Measurements from ENCODE around the gene PRSS16. TPM values are rescaled to one million over a fixed set of nuclear protein-coding genes. Genes with fewer than 3 reads are reported as not detected.

The PRSS16 gene
- total and polyA plus RNA-seq, 9 of the 15 experiments (the other 6 are each of a cell fraction or from before 2014, with no cell fraction given): 4.5 to 21.3 (median 12.1) TPM

DNA sequence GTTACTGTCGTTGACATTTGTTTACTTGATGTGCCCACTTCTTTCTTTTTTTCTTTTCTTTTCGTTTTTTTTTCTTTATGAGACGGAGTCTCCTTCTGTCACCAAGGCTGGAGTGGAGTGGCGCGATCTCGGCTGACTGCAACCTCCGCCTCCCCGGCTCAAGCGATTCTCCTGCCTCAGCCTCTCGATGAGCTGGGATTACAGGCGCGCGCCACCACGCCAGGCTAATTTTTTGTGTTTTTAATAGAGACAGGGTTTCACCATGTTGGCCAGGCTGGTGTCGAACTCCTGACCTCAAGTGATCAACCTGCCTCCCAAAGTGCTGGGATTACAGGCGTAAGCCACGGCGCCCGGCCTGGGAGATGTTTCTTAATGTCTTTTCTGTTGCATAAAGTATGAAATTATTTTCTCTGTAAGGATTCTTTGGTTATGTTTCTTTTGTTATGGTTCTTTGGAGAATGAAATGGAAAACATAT, 33.3 kb upstream of the PRSS16 start (continued):
- TF ChIP-seq CREB1 (IDR thresholded peaks at IDR 0.05) (no peak), CREB1 (CRISPR knock-in tag; IDR thresholded peaks at IDR 0.05) (0 out of 2 replicates have a peak, but pooled peaks have one; percentile 6), ZNF75A (CRISPR knock-in tag; IDR thresholded peaks at IDR 0.05) (no peak), KLF1 (tag; IDR thresholded peaks at IDR 0.05) (no peak), SMARCA5 (IDR thresholded peaks at IDR 0.05) (peak; percentile 94), HEY1 (CRISPR knock-in tag; IDR thresholded peaks at IDR 0.05; ENCODE audit: borderline replicate concordance) (no peak), EZH2 (IDR thresholded peaks at IDR 0.05; ENCODE audit: borderline replicate concordance, low read depth, low read length) (no peak), RBBP5 (IDR thresholded peaks at IDR 0.05; ENCODE audit: borderline replicate concordance, insufficient read depth, low read length, poor library complexity, severe bottlenecking) (peak; percentile 60), HCFC1 (IDR thresholded peaks at IDR 0.05; ENCODE audit: low read depth, low read length) (no peak), MED1 (CRISPR knock-in tag; IDR thresholded peaks at IDR 0.05; ENCODE audit: borderline replicate concordance) (no peak), SMAD2 (IDR thresholded peaks at IDR 0.05; ENCODE audit: low read depth, low read length) (no peak), HDAC3 (IDR thresholded peaks at IDR 0.05; ENCODE audit: borderline replicate concordance, partially characterized antibody) (no peak), RHOXF2B (CRISPR knock-in tag; conservative IDR thresholded peaks at IDR 0.05) (no peak), DDX20 (tag; IDR thresholded peaks at IDR 0.05; ENCODE audit: low read depth) (no peak), CBX5 (IDR thresholded peaks at IDR 0.05; ENCODE audit: borderline replicate concordance, low read depth) (no peak), TBP (optimal IDR thresholded peaks at IDR 0.05; ENCODE audit: low read depth, low read length) (no peak), ZSCAN32 (CRISPR knock-in tag; IDR thresholded peaks at IDR 0.05) (no peak), RUNX1 (IDR thresholded peaks at IDR 0.05; ENCODE audit: low read depth) (no peak), CHD4 (IDR thresholded peaks at IDR 0.05; ENCODE audit: insufficient read depth, insufficient replicate concordance, low read depth, low read length, poor library complexity, severe bottlenecking) (peak; percentile 65), MAFF (IDR thresholded peaks at IDR 0.05; ENCODE audit: low read length) (no peak), POLR2A (conservative IDR thresholded peaks at IDR 0.05) (no peak)
- TF ChIP-seq, protein P1, sequence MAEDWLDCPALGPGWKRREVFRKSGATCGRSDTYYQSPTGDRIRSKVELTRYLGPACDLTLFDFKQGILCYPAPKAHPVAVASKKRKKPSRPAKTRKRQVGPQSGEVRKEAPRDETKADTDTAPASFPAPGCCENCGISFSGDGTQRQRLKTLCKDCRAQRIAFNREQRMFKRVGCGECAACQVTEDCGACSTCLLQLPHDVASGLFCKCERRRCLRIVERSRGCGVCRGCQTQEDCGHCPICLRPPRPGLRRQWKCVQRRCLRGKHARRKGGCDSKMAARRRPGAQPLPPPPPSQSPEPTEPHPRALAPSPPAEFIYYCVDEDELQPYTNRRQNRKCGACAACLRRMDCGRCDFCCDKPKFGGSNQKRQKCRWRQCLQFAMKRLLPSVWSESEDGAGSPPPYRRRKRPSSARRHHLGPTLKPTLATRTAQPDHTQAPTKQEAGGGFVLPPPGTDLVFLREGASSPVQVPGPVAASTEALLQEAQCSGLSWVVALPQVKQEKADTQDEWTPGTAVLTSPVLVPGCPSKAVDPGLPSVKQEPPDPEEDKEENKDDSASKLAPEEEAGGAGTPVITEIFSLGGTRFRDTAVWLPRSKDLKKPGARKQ (CRISPR knock-in tag; IDR thresholded peaks at IDR 0.05): peak; percentile 11; the same call in 1 of the 2 replicates
- TF ChIP-seq, protein P2, sequence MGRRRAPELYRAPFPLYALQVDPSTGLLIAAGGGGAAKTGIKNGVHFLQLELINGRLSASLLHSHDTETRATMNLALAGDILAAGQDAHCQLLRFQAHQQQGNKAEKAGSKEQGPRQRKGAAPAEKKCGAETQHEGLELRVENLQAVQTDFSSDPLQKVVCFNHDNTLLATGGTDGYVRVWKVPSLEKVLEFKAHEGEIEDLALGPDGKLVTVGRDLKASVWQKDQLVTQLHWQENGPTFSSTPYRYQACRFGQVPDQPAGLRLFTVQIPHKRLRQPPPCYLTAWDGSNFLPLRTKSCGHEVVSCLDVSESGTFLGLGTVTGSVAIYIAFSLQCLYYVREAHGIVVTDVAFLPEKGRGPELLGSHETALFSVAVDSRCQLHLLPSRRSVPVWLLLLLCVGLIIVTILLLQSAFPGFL (CRISPR knock-in tag; IDR thresholded peaks at IDR 0.05): 0 out of 2 replicates have a peak, but pooled peaks have one; percentile 53
- TF ChIP-seq, protein P3, sequence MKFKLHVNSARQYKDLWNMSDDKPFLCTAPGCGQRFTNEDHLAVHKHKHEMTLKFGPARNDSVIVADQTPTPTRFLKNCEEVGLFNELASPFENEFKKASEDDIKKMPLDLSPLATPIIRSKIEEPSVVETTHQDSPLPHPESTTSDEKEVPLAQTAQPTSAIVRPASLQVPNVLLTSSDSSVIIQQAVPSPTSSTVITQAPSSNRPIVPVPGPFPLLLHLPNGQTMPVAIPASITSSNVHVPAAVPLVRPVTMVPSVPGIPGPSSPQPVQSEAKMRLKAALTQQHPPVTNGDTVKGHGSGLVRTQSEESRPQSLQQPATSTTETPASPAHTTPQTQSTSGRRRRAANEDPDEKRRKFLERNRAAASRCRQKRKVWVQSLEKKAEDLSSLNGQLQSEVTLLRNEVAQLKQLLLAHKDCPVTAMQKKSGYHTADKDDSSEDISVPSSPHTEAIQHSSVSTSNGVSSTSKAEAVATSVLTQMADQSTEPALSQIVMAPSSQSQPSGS (CRISPR knock-in tag; IDR thresholded peaks at IDR 0.05): no peak
- TF ChIP-seq, protein P4, sequence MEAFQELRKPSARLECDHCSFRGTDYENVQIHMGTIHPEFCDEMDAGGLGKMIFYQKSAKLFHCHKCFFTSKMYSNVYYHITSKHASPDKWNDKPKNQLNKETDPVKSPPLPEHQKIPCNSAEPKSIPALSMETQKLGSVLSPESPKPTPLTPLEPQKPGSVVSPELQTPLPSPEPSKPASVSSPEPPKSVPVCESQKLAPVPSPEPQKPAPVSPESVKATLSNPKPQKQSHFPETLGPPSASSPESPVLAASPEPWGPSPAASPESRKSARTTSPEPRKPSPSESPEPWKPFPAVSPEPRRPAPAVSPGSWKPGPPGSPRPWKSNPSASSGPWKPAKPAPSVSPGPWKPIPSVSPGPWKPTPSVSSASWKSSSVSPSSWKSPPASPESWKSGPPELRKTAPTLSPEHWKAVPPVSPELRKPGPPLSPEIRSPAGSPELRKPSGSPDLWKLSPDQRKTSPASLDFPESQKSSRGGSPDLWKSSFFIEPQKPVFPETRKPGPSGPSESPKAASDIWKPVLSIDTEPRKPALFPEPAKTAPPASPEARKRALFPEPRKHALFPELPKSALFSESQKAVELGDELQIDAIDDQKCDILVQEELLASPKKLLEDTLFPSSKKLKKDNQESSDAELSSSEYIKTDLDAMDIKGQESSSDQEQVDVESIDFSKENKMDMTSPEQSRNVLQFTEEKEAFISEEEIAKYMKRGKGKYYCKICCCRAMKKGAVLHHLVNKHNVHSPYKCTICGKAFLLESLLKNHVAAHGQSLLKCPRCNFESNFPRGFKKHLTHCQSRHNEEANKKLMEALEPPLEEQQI (IDR thresholded peaks at IDR 0.05): no peak

Data from K562 (cell line).